Measurements from ENCODE around the gene AUTS2.

GRCh38 chr7:70432567-70433001 lies 834.3 kb downstream of the AUTS2 start:
- TF ChIP-seq CTCF (IDR thresholded peaks at IDR 0.05) (no peak), TCF7L2 (IDR thresholded peaks at IDR 0.05; ENCODE audit: low read depth, low read length) (no peak), SIN3A (IDR thresholded peaks at IDR 0.05; ENCODE audit: borderline replicate concordance, insufficient read depth, low read depth, low read length) (no peak)

Data from Panc1 (cell line).